Suprapubic skin (tissue), 4 donors: Measurements from ENCODE around the gene SUN3.

Experiments used
- CTCF ChIP-seq, 2 donors: fragments of 200-600 bp in 1 of 2; fragments of 450-650 bp in 1 of 2; sonication (generic) in 1 of 2; IDR thresholded peaks; one replicate each; pipeline ENCODE4 v1.5.1; 2016 to 2019; ENCODE audit warnings: antibody characterized with exemption in 2 of 2, mild to moderate bottlenecking in 1 of 2, moderate library complexity in 1 of 2
- EP300 ChIP-seq: sonication (generic); formaldehyde crosslinking; IDR thresholded peaks from one replicate; pipeline ENCODE4 v1.6.1; 2017; ENCODE audit warnings: antibody characterized with exemption
- POLR2A ChIP-seq, 2 donors: fragments of 450-650 bp; IDR thresholded peaks; one replicate each; pipeline ENCODE4 v1.6.1; 2017; ENCODE audit warnings: antibody characterized with exemption in 2 of 2, mild to moderate bottlenecking in 2 of 2, moderate library complexity in 2 of 2
- POLR2AphosphoS5 ChIP-seq, 3 donors: sonication (generic); formaldehyde crosslinking; IDR thresholded peaks; one replicate each; pipeline ENCODE4 v1.6.1; 2017; ENCODE audit warnings: antibody characterized with exemption in 3 of 3

GRCh38 chr7:47951374-47951773 lies 77.5 kb downstream of the SUN3 start:
- TF ChIP-seq POLR2A (IDR thresholded peaks at IDR 0.05): no peak
- TF ChIP-seq CTCF (IDR thresholded peaks at IDR 0.05): no peak
- no peak for TF ChIP-seq POLR2AphosphoS5 (IDR thresholded peaks at IDR 0.05)
- TF ChIP-seq EP300: no peak
